ENCODE measurements around the gene EFEMP2. TPM values are rescaled to one million over a fixed set of nuclear protein-coding genes. Genes with fewer than 3 reads are reported as not detected.

Gene EFEMP2
- total RNA-seq, 1 donor from 2014 or later: 97.3 TPM

DNA sequence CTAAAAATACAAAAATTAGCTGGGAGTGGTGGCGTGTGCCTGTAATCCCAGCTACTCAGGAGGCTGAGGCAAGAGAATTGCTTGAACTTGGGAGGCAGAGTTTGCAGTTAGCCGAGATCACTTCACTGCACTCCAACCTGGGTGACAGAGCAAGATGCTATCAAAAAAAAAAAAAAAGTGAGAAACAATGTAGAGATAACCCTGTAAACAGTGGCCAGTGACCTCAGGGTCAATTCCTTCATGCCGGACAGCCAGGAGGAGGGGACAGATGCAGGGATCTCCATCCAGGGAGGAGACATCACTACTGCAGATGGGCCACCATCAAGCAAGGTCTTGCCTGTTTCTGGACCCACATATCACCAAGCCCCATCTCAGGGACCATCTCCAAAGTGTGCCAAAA lies 24.9 kb downstream of the EFEMP2 start:
- FAIRE-seq: no peak
- Histone ChIP-seq H3K27me3 (ENCODE audit: insufficient read depth, low read length) (no peaks in the 10 kb centered on the region), H3K36me3 (ENCODE audit: insufficient read depth, low read length) (peaks cover 3% of the 10 kb centered on the region), H4K20me1 (ENCODE audit: insufficient read depth, low read length) (peaks cover 23% of the 10 kb centered on the region), H3K9me3 (ENCODE audit: insufficient read depth, low read depth, low read length) (no peaks in the 10 kb centered on the region), H3K4me3 (ENCODE audit: insufficient read depth, low read depth, low read length) (no peak overlapping the region), H2AFZ (ENCODE audit: low read depth, low read length) (no peak overlapping the region), H3K79me2 (ENCODE audit: insufficient read depth, low read length) (no peaks in the 10 kb centered on the region), H3K9ac (ENCODE audit: low read length) (no peak overlapping the region), H3K4me1 (ENCODE audit: insufficient read depth, low read length) (no peaks in the 10 kb centered on the region), H3K4me2 (ENCODE audit: low read length) (no peak overlapping the region), H3K27ac (ENCODE audit: low read depth, low read length) (no peak overlapping the region)
- H3K9me3 Mint-ChIP-seq (ENCODE audit: unreplicated experiment): no peaks in the 10 kb centered on the region
- H3K4me3 Mint-ChIP-seq (ENCODE audit: unreplicated experiment): no peak overlapping the region
- peaks cover 4% of the 10 kb centered on the region for H3K27me3 Mint-ChIP-seq (ENCODE audit: low read depth, unreplicated experiment)
- H3K36me3 Mint-ChIP-seq (ENCODE audit: low read depth, unreplicated experiment): peaks cover 16% of the 10 kb centered on the region
- H3K27ac Mint-ChIP-seq (ENCODE audit: unreplicated experiment): no peak overlapping the region
- peaks cover 12% of the 10 kb centered on the region for H3K4me1 Mint-ChIP-seq (ENCODE audit: low read depth, unreplicated experiment)
- TF ChIP-seq CTCF (IDR thresholded peaks at IDR 0.05; ENCODE audit: insufficient read depth, low read depth, low read length) (no peak), EZH2 (IDR thresholded peaks at IDR 0.05; ENCODE audit: insufficient read depth, low read length) (no peak)
- DNase-seq (ENCODE audit: low read depth): no peak

- H3K4me2 ChIP-seq (ENCODE audit: low read length): no peak overlapping the region
- no peak overlapping the region for H3K9ac ChIP-seq (ENCODE audit: low read length)
- no peak overlapping the region for H2AFZ ChIP-seq (ENCODE audit: low read depth, low read length)
- Mint-ChIP-seq H3K9me3 (ENCODE audit: unreplicated experiment) (no peaks in the 10 kb centered on the region), H3K4me3 (ENCODE audit: unreplicated experiment) (no peak overlapping the region), H3K27ac (ENCODE audit: unreplicated experiment) (no peak overlapping the region), H3K27me3 (ENCODE audit: low read depth, unreplicated experiment) (peaks cover 4% of the 10 kb centered on the region), H3K36me3 (ENCODE audit: low read depth, unreplicated experiment) (peaks cover 3% of the 10 kb centered on the region), H3K4me1 (ENCODE audit: low read depth, unreplicated experiment) (no peaks in the 10 kb centered on the region)
- DNase-seq (ENCODE audit: low read depth): no peak
- no peak for FAIRE-seq
- no peak overlapping the region for H3K27ac ChIP-seq (ENCODE audit: low read depth, low read length)
- H4K20me1 ChIP-seq (ENCODE audit: insufficient read depth, low read length): no peaks in the 10 kb centered on the region
- H3K4me1 ChIP-seq (ENCODE audit: insufficient read depth, low read length): no peaks in the 10 kb centered on the region
- no peak overlapping the region for H3K4me3 ChIP-seq (ENCODE audit: insufficient read depth, low read depth, low read length)
- H3K9me3 ChIP-seq (ENCODE audit: insufficient read depth, low read depth, low read length): no peaks in the 10 kb centered on the region
- no peak for TF ChIP-seq EZH2 (IDR thresholded peaks at IDR 0.05; ENCODE audit: insufficient read depth, low read length)
- no peak for TF ChIP-seq CTCF (IDR thresholded peaks at IDR 0.05; ENCODE audit: insufficient read depth, low read depth, low read length)
- no peaks in the 10 kb centered on the region for H3K27me3 ChIP-seq (ENCODE audit: insufficient read depth, low read length)
- H3K36me3 ChIP-seq (ENCODE audit: insufficient read depth, low read length): no peaks in the 10 kb centered on the region
- no peaks in the 10 kb centered on the region for H3K79me2 ChIP-seq (ENCODE audit: insufficient read depth, low read length)
Measured at GRCh38 chr11:65844231-65844872, 28.2 kb downstream of the EFEMP2 start.

- Mint-ChIP-seq H3K4me1 (ENCODE audit: low read depth, unreplicated experiment) (no peaks in the 10 kb centered on the region), H3K27me3 (ENCODE audit: low read depth, unreplicated experiment) (peaks cover 4% of the 10 kb centered on the region), H3K4me3 (ENCODE audit: unreplicated experiment) (no peak overlapping the region), H3K27ac (ENCODE audit: unreplicated experiment) (no peak overlapping the region), H3K9me3 (ENCODE audit: unreplicated experiment) (no peaks in the 10 kb centered on the region), H3K36me3 (ENCODE audit: low read depth, unreplicated experiment) (peaks cover 3% of the 10 kb centered on the region)
- Histone ChIP-seq H3K9me3 (ENCODE audit: insufficient read depth, low read depth, low read length) (no peaks in the 10 kb centered on the region), H3K4me1 (ENCODE audit: insufficient read depth, low read length) (no peaks in the 10 kb centered on the region), H4K20me1 (ENCODE audit: insufficient read depth, low read length) (no peaks in the 10 kb centered on the region), H3K4me2 (ENCODE audit: low read length) (no peak overlapping the region), H3K4me3 (ENCODE audit: insufficient read depth, low read depth, low read length) (no peak overlapping the region), H3K27me3 (ENCODE audit: insufficient read depth, low read length) (no peaks in the 10 kb centered on the region), H3K9ac (ENCODE audit: low read length) (no peak overlapping the region), H3K36me3 (ENCODE audit: insufficient read depth, low read length) (no peaks in the 10 kb centered on the region), H3K27ac (ENCODE audit: low read depth, low read length) (no peak overlapping the region), H2AFZ (ENCODE audit: low read depth, low read length) (no peak overlapping the region), H3K79me2 (ENCODE audit: insufficient read depth, low read length) (no peaks in the 10 kb centered on the region)
- DNase-seq (ENCODE audit: low read depth) (no peak), FAIRE-seq (no peak)
- TF ChIP-seq CTCF (IDR thresholded peaks at IDR 0.05; ENCODE audit: insufficient read depth, low read depth, low read length): no peak
- TF ChIP-seq EZH2 (IDR thresholded peaks at IDR 0.05; ENCODE audit: insufficient read depth, low read length): no peak
Measured at GRCh38 chr11:65843811-65844210, 28.8 kb downstream of the EFEMP2 start.
